Nucleus accumbens (tissue), 56 donors: ENCODE results near the gene ZNF862.

Experiments used
- DNase-seq, 56 donors: peaks; one replicate each; lab custom pipeline; 2025; lab: John Stamatoyannopoulos, UW

The ZNF862 gene

GRCh38 chr7:149809215-149809614, 29.0 kb upstream of the ZNF862 start:
- peak in 8 of 56 donors; percentile 5 to 50 (median 19) for DNase-seq

- DNase-seq = no peak
These were observed 27.0 kb upstream of the ZNF862 start for GRCh38 chr7:149811221-149811620.

DNA sequence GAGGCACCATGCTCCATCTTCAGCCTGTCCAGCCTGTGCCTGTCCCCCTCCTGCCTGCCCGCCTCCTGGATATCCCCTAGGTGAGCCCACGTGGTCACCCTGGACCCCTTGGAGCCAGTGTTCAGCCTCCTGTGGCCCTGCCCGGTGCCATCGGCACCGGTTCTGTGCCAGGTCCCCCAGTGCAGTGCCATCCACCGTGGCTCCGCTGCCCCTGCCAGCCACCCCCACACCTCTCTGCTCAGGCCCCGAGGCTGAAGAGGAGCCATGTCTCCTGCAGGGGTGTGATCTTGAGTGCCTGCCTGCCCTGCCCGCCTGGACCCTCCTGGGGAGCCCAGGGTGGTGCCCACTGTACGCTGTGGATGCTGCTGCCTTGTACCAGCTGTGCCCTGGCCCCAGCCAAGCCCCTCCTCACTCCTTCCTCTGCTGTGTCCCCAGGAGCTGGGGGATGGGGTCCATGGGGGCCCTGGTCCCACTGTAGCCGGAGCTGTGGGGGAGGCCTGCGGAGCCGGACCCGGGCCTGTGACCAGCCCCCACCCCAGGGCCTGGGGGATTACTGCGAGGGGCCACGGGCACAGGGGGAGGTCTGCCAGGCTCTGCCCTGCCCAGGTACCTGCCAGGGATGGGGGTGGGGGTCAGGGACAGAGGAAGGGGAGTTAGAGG, 26.2 kb upstream of the ZNF862 start:
- DNase-seq = no peak

DNA sequence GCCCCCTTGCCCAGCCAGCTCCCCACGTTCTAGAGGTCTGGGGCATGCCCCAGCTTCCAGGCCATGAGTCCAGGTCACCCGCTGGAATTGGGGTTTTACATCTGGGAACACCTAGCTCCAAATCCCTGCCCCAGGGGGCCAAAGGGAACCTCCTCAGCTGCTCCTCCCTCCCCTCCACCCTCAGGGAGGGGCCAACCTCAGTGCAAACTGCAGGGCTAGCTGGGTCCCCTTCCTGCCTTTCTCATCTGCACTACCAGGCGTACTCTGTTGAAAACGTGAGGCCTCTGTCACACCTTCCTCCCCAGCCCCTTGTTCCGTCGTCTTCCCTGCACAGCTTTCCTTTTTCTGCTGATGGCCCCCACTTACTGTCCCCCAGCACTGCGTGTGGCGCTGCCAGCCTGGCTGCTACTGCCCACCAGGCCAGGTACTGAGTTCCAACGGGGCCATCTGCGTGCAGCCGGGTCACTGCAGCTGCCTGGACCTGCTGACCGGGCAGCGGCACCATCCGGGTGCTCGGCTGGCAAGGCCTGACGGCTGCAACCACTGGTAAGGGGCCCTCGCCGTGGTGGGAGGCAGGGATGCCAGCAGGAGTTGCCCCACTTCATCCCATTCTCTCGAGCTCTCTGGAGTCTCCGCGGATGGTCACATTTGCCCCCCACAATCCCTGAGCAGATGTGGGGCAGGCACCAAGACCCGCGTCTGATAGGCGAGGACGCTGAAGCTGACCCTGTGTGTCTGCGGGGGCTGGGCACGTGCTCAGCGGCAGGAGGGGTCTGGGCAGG, 24.7 kb upstream of the ZNF862 start:
- no peak for DNase-seq

DNA sequence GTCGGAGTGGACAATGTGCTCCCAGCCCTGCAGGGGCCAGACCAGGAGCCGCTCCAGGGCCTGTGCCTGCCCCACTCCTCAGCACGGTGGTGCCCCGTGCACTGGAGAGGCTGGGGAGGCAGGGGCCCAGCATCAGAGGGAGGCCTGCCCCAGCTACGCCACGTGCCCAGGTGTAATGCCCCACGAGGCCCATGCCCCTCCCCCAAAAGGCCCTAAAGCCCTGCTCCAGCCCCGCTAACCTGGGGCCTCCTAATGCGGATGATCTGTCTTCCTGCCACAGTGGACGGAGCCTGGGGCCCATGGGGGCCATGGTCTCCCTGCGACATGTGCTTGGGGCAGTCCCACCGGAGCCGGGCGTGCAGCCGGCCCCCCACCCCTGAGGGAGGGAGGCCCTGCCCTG, 23.7 kb upstream of the ZNF862 start:
- no peak for DNase-seq

GRCh38 chr7:149815121-149815520, 23.1 kb upstream of the ZNF862 start:
- no peak for DNase-seq

GRCh38 chr7:149815661-149816266, 22.4 kb upstream of the ZNF862 start:
- DNase-seq = no peak

GRCh38 chr7:149816267-149816751, 21.9 kb upstream of the ZNF862 start:
- no peak for DNase-seq

- DNase-seq = no peak
These were observed 21.4 kb upstream of the ZNF862 start for GRCh38 chr7:149816794-149817193.

DNA sequence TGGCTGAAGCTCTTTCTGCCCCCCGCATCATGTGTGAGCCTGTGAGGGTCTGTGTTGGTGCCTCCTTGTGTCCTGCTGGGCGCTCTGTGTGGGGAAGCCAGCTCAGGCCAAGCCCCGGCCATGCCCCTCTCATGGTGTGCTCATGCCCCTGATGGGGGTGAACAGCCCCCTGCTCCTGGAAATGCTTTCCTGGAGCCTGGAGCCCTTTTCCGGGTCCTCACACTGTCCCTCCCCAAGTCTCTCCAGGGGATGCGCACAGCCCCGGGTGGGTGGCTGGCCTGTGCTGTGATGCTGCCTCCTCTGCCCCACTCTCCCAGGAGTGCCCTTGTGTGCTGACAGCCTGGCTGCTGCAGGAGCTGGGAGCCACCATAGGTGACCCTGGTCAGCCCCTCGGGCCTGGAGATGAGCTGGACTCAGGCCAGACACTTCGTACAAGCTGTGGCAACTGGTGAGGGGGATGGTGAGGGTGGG, 20.8 kb upstream of the ZNF862 start:
- DNase-seq = no peak

DNA sequence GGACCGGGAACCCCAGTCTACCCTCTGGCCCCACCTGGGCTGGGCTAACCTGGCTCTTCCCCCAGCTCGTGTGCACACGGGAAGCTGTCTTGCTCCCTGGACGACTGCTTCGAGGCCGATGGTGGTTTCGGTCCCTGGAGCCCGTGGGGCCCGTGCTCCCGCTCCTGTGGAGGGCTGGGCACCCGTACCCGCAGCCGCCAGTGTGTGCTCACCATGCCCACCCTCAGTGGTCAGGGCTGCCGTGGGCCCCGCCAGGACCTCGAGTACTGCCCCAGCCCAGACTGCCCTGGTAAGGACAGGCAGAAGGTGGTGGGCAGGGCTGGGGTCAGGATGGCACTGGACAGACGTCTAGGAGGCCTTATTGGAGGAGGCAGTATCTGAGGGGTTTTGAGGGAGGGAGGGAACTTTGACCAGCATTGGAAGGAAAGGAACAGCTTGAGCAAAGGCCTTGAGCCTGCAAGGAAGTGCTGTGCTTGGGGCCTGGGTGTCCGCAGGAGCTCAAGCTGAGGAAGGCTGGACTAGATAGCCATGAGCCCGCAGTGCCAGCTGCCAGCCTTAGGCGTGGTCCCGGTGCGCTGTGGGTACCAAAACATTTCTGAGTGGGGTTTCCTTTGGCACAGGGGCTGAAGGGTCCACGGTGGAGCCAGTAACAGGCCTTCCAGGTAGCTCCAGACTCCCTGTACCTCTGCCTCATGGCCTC, 20.2 kb upstream of the ZNF862 start:
- no peak for DNase-seq

- no peak for DNase-seq
These were observed 19.7 kb upstream of the ZNF862 start for GRCh38 chr7:149818536-149818840.

GRCh38 chr7:149819141-149819960, 18.8 kb upstream of the ZNF862 start:
- no peak for DNase-seq

DNA sequence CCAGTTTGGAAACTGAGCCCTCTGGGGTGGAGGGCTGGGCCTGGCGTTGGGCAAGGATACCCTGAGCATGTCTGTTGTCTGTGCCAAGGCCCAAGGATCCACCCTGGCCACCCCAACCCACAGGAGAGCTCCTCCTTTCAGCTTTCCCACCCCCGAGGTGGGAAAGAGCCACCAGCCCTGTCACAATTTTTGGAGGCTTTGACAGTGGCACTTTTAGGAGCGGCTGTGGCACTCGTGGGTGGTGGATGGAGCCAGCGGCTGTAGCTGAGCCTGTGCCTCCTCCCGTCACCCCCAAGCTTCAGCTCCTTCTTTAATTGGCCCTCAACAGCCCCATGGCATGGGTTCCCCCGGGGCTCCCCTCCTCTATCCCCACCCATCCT, 18.2 kb upstream of the ZNF862 start:
- DNase-seq = no peak

- peak in 1 of 56 donors; percentile 27 for DNase-seq
These were observed 17.5 kb upstream of the ZNF862 start for GRCh38 chr7:149820622-149821190.

- no peak for DNase-seq
These were observed 16.7 kb upstream of the ZNF862 start for GRCh38 chr7:149821191-149822148.

GRCh38 chr7:149822353-149822943, 15.7 kb upstream of the ZNF862 start:
- DNase-seq = no peak

DNA sequence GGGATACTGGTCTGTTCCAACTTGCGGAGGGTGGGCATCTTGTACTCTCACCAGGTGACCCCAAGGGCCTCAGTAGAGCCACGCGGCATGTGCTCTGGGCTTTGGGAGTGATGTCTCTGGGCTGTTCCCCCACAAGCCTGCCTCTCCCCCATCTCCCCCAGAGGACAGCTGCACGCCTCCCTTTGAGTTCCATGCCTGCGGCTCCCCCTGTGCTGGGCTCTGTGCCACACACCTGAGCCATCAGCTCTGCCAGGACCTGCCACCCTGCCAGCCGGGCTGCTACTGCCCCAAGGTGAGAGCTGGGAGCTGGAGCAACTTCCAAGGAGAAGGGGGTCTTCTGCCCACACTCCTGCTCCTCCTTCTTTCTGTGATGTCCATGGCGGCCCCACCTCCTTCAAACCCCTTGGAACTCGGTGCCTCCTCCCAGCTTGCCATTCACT, 15.0 kb upstream of the ZNF862 start:
- DNase-seq = no peak
